Stimulated activated CD4-positive, alpha-beta T cell treated with anti-CD3 and anti-CD28 coated beads, Interleukin-4, amount 100 ng/mL, for 4 hours (primary cell): ENCODE data around the gene SEC63.
"Not testable (repeated sequence)": the region's sequence is repeated elsewhere in the genome, so short reads cannot be mapped to it uniquely, and the experiment has no call there.

Experiments used
- DNase-seq, 2 experiments: peaks; one replicate each; pipeline ENCODE4 v3.0.0-alpha.2; 2020

Gene SEC63

GRCh38 chr6:107926697-107927544 lies 31.1 kb downstream of the SEC63 start:
- DNase-seq, result not testable (repeated sequence)

GRCh38 chr6:107917451-107918375 lies 40.3 kb downstream of the SEC63 start:
- no peak for DNase-seq

DNA sequence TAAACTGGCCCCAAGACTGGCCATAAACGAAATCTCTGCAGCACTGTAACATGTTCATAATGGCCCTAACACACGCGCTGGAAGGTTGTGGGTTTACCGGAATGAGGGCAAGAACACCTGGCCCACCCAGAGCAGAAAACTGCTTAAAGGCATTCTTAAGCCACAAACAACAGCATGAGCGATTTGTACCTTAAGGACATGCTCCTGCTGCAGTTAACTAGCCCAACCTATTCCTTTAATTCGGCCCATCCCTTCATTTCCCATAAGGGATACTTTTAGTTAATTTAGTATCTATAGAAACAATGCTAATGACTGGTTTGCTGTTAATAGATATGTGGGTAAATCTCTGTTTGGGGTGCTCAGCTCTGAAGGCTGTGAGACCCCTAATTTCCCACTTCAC lies 41.0 kb downstream of the SEC63 start:
- DNase-seq, result not testable (repeated sequence)

GRCh38 chr6:107911692-107912091 lies 46.3 kb downstream of the SEC63 start:
- no peak for DNase-seq

- no peak for DNase-seq
Measured at GRCh38 chr6:107894809-107895396, 63.1 kb downstream of the SEC63 start.

DNA sequence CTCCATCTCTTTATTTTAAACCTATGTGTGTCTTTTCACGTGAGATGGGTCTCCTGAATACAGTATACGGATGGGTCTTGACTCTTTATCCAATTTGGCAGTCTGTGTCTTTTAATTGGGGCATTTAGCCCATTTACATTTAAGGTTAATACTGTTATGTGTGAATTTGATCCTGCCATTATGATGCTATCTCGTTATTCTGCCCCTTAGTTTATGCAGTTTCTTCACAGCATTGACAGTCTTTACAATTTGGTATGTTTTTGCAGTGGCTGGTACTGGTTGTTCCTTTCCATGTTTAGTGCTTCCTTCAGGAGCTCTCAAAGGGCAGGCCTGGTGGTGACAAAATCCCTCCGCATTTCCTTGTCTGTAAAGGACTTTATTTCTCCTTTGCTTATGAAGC lies 67.6 kb downstream of the SEC63 start:
- not testable (repeated sequence) for DNase-seq

DNA sequence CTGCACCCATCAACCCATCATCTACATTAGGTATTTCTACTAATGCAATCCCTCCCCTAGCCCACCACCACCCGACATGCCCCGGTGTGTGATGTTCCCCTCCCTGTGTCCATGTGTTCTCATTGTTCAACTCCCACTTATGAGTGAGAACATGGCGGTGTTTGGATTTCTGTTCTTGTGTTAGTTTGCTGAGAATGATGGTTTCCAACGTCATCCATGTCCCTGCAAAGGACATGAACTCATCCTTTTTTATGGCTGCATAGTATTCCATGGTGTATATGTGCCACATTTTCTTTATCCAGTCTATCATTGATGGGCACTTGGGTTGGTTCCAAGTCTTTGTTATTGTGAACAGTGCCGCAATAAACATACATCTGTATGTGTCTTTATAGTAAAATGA lies 72.1 kb downstream of the SEC63 start:
- DNase-seq, result not testable (repeated sequence)

DNA sequence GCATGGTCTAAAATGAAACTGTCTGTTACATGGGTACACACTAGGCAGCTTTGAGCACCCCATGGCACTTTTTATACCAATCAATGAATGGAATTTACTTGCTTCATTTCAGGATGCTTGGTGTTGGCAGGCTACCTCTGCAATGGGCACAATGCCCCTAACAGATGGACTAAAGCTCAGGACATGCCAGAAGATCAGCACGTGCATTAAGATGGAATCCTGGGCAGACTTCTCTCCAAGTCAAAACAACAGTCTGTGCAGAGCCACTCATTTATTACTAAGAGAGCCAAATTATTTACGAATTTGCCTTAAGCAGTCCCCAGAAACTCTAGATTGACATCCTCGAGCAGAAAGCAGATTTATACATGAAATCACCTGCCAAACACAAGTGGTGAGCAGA lies 78.1 kb downstream of the SEC63 start:
- DNase-seq, result no peak

- DNase-seq, result no peak
Measured at GRCh38 chr6:107877968-107878367, 80.0 kb downstream of the SEC63 start.

GRCh38 chr6:107871976-107872375 lies 86.0 kb downstream of the SEC63 start:
- DNase-seq, result no peak

DNA sequence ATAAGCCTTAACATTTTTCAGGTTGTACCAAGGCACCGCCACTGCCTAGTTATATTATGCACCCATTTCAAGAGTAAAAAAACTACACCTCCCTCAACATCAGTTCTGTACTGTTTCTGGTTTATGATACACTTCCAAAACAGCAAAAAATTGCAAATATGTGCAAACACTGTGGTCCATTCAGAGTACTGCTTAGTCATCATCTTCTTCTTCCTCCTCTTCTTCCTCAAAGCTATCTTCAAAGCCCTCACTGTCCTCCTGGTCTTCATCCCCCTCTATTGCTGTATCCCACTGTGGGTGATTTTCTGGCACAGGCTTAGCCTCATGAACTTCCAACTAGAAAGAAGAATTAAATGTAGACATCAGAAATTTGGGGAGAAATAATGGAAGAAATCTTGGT lies 86.5 kb downstream of the SEC63 start:
- DNase-seq, result not testable (repeated sequence)

DNA sequence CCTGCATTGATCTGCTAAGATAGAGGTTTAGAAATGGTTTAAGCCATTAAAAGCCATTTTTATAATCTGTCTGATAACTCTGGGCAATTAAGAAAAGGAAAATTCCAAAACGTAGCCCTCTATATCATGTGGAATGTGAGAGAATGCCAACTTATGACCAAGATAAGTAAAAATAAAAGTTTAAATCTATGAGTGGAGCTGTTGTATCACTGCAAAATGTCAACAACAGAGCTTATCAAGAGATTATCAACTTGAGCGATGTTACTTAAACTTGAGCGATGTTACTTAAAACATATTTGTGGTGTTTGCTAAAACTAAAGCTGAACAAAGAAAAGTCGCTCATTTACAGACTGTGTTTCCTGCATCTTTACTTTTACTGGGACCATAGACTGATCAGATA lies 87.0 kb downstream of the SEC63 start:
- DNase-seq, result no peak

GRCh38 chr6:107870381-107870780 lies 87.6 kb downstream of the SEC63 start:
- no peak for DNase-seq

GRCh38 chr6:107869871-107870270 lies 88.1 kb downstream of the SEC63 start:
- no peak for DNase-seq

DNA sequence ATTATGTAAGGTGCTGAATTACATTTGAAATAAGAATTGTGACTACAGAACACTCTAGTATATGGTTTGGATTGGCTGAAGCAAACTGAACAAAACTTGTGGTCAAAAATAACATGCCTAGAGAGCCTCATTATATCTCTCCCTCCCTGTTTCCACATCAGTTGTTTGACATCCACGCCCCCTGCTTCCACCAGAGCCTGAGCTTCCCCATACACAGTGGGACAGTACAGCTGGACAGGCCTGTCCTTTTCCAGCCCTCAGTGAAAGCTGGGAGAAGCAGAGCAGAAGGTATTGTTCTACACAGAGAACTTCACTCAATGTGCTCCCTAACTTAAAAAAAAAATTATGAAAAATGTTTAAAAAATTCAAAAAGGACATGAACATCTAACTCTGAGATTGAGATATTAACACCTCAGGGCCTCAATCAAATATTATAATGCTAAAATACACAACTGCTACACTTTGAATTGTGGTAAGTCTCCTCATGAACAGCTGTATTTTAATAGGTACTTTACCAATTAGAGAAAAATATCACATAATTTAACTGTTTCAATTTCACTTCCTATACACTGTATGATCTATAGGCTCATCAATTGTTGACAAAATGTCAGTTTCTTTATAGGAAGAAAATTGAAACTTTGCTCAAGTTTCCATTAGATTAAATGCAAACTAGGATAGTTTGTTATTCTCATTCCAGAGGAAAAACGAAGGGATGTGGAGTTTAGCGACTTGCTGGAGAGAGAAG lies 89.0 kb downstream of the SEC63 start:
- no peak for DNase-seq

- no peak for DNase-seq
Measured at GRCh38 chr6:107867302-107867615, 90.7 kb downstream of the SEC63 start.

DNA sequence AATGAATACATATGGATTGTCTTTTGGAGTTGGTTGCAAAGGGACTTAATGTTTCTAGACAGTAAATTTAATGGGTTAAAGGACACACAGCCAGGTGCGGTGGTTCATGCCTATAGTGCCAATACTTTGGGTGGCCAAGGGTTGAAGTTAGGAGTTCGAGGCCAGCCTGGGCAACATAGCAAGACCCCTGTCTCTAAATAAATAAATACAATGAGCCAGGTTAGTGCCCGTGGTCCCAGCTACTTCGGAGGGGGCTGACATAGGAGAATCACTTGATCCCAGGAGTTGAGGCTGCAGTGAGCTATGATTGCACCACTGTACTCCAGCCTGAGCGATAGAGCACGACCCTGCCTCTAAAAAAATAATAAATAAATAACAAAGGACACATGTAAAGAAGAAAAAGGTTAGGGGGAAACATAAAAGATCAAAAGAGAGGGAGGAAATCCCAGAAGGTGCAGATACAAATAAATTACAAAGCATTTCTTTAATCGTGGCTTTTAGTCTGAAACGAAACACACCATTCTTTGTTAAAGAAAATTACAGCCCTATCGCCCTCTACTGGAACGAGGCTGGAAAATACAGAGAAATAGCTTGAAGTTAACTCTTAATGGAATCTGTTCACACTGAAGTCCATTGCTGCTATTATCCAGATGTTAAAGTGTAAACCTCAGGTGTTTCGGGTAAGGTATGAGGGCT lies 91.3 kb downstream of the SEC63 start:
- no peak for DNase-seq

- DNase-seq, result no peak
Measured at GRCh38 chr6:107864226-107865127, 93.5 kb downstream of the SEC63 start.

- no peak for DNase-seq
Measured at GRCh38 chr6:107862383-107862782, 95.6 kb downstream of the SEC63 start.

GRCh38 chr6:107860963-107861362 lies 97.0 kb downstream of the SEC63 start:
- DNase-seq, result not testable (repeated sequence)

GRCh38 chr6:107860144-107860543 lies 97.9 kb downstream of the SEC63 start:
- not testable (repeated sequence) for DNase-seq
